Measurements from ENCODE around the gene PLIN4.
A peak's percentile ranks its signal among the peaks of the same experiment; 100 is the strongest.

Gene PLIN4

DNA sequence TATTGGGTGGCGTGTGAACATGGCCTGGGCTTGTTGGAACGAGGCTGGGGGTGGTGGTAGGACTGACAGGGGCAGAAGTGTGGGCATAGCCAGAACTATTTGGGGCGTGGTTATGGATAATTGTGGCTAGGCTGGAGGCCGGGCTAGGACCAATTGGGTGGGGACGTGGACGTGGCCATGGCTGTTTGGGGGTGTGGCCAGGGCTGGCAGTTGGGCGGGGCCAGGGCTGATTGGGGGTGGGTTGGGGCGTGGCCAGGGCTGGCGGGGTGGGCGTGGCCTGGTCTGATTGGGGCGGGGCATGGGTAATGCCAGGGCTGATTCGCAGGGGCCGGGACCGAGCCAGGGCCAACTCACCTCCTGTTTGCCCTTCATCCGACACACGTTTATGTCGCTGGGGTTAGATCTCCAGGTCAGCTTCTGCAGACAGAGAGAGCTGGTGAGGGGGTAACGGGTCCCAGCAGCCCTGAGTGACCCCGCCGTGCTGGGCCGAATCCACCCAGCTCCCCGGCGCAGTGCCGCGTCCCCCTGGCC is 38.4 kb upstream of the PLIN4 start:
- peak; percentile 24 for DNase-seq (ENCODE audit: low read depth)
- no peak overlapping the region for H3K9ac ChIP-seq (ENCODE audit: low read length)
- H3K27me3 ChIP-seq (replicated peaks; ENCODE audit: control insufficient read depth, insufficient read depth, low read length): peaks cover 41% of the 10 kb centered on the region
- H3K4me1 ChIP-seq (ENCODE audit: control insufficient read depth, insufficient read depth, low read length): no peaks in the 10 kb centered on the region
- no peaks in the 10 kb centered on the region for H3K36me3 ChIP-seq (ENCODE audit: control insufficient read depth, insufficient read depth, low read length, severe bottlenecking)
- H3K9me3 ChIP-seq (ENCODE audit: control insufficient read depth, low read length): no peaks in the 10 kb centered on the region
- no peak overlapping the region for H3K4me3 ChIP-seq (ENCODE audit: low read length)

DNA sequence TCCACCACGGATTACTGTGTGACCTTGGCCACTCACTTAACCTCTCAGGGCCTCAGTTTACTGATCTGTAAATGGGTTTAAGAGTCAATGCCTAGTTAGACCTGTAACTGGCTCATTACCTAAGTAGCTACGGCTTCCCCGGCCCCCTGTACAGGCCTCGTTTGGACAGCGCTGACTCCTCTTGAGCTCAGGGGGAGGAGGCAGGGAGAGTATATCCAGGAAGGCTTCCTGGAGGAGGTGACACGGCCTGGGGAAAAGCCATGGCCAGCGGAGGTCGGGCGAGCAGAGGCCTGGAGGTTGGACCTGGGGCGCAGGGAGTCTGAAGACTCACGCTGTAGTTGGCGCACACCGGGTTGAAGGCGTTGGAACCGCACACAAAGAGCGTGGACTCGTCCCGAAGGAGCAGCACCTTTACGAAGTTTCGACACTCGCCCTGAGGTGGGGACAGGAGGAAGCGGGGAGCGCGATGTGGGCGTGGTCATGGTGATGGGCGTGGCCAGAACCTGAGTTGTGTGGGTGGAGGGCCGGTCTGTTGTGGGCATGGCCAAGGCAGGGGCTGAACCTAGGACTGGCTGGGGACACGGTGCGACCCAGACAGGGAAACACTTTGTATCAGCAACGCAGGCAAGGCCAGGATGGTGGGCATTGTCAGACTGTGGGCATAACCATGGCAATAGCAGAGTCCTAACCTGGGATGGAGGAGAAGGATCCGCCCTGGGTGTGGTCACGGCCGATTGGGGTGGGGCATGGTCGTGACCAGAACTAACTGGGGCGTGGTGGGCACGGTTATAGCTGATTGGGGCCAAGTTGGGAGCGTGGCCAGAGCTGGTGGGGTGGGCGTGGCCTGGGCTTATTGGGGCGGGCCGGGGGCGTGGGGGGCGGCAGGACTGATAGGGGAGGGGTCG is 37.6 kb upstream of the PLIN4 start:
- DNase-seq (ENCODE audit: low read depth): no peak
- no peaks in the 10 kb centered on the region for H3K36me3 ChIP-seq (ENCODE audit: control insufficient read depth, insufficient read depth, low read length, severe bottlenecking)
- no peaks in the 10 kb centered on the region for H3K4me1 ChIP-seq (ENCODE audit: control insufficient read depth, insufficient read depth, low read length)
- H3K27me3 ChIP-seq (replicated peaks; ENCODE audit: control insufficient read depth, insufficient read depth, low read length): peaks cover 41% of the 10 kb centered on the region
- H3K9ac ChIP-seq (ENCODE audit: low read length): no peak overlapping the region
- H3K4me3 ChIP-seq (ENCODE audit: low read length): no peak overlapping the region
- no peaks in the 10 kb centered on the region for H3K9me3 ChIP-seq (ENCODE audit: control insufficient read depth, low read length)

DNA sequence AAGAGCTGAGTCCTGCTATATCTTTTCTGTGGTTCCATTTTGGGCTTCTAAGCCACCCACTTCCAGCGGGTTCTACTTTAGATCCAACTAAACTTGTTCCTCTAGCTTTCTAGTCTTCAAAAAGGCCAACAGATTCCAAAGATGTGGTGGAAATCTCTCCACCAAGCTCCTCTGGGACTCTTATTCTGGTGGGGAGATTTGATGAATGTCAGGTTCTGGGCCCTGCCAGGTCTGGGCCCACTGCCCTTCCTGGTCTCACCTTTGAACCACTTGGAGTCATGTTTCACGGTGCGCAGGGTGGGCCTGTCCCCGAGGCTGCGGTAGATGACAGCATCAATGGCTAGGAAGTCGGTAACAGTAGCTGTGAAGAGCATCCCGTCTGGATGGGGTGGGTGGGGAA is 36.4 kb upstream of the PLIN4 start:
- DNase-seq (ENCODE audit: low read depth): no peak
- H3K36me3 ChIP-seq (ENCODE audit: control insufficient read depth, insufficient read depth, low read length, severe bottlenecking): no peaks in the 10 kb centered on the region

DNA sequence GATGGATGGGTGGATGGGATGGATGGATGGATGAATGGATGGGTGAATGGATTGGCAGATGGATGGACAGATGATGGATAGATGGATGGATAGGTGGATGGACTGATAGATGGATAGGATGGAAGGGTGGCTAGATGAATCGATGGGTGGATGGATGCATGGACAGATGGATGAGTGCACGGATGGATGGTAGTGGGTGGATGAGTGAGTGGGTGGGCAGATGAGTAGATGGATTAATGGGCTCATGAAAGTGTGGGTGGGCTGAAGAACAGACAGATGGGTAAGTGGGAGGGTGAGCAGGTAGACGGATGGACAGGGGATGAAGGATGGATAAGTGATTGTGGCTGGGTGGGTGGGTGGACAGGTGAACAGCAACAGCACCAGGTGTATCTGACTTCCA is 35.5 kb upstream of the PLIN4 start:
- H3K27me3 ChIP-seq (replicated peaks; ENCODE audit: control insufficient read depth, insufficient read depth, low read length): peaks cover 47% of the 10 kb centered on the region
- no peaks in the 10 kb centered on the region for H3K9me3 ChIP-seq (ENCODE audit: control insufficient read depth, low read length)
- no peak overlapping the region for H3K4me3 ChIP-seq (ENCODE audit: low read length)
- no peaks in the 10 kb centered on the region for H3K4me1 ChIP-seq (ENCODE audit: control insufficient read depth, insufficient read depth, low read length)
- no peak overlapping the region for H3K9ac ChIP-seq (ENCODE audit: low read length)
- DNase-seq (ENCODE audit: low read depth): no peak
- no peaks in the 10 kb centered on the region for H3K36me3 ChIP-seq (ENCODE audit: control insufficient read depth, insufficient read depth, low read length, severe bottlenecking)

More for the DNA sequence above, 36.4 kb upstream of the PLIN4 start:
- Histone ChIP-seq H3K27me3 (replicated peaks; ENCODE audit: control insufficient read depth, insufficient read depth, low read length) (peaks cover 46% of the 10 kb centered on the region), H3K4me3 (ENCODE audit: low read length) (no peak overlapping the region), H3K9me3 (ENCODE audit: control insufficient read depth, low read length) (no peaks in the 10 kb centered on the region), H3K9ac (ENCODE audit: low read length) (no peak overlapping the region), H3K4me1 (ENCODE audit: control insufficient read depth, insufficient read depth, low read length) (no peaks in the 10 kb centered on the region)

DNA sequence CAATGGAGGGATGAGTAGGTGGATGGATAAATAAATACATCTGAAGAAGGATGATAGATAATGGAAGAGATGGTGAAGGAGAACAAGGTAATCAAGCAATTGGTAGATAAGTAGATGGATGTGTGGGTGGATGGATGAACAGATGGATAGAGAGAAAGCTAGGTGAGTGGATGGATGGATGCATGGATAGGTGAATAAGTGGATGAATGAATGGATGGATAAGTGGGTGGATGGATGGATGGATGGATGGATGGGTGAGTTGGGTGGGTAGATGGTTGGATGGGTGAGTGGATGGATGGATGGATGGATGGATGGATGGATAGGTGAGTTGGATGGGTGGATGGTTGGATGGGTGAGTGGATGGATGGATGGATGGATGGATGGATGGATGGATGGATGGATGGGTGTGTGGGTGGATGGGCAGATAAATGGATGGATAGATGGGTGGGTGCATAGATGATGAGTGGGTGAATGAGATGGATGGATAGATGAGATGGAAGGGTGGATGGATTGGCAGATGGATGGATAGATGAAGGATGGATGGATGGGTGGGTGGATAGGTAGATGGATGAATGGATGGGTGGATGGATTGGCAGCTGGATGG is 34.9 kb upstream of the PLIN4 start:
- Histone ChIP-seq H3K9ac (ENCODE audit: low read length) (no peak overlapping the region), H3K9me3 (ENCODE audit: control insufficient read depth, low read length) (no peaks in the 10 kb centered on the region), H3K4me1 (ENCODE audit: control insufficient read depth, insufficient read depth, low read length) (no peaks in the 10 kb centered on the region), H3K27me3 (replicated peaks; ENCODE audit: control insufficient read depth, insufficient read depth, low read length) (peaks cover 52% of the 10 kb centered on the region), H3K4me3 (ENCODE audit: low read length) (no peak overlapping the region), H3K36me3 (ENCODE audit: control insufficient read depth, insufficient read depth, low read length, severe bottlenecking) (no peaks in the 10 kb centered on the region)
- DNase-seq (ENCODE audit: low read depth): no peak

DNA sequence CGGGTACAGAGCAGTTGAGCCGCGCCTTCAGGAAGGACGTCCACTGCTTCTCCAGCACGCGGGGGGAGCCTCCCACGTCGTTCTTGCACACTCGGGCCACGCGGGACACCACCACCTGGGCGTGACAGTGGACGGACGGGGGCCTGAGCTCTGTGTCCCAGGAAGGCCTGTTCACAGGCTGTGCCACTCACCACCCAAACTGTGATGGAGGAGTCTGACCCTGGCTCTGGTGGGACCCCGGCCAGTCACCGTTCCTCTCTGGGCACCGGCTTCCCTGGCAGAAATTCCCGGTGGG is 34.2 kb upstream of the PLIN4 start:
- Histone ChIP-seq H3K36me3 (ENCODE audit: control insufficient read depth, insufficient read depth, low read length, severe bottlenecking) (no peaks in the 10 kb centered on the region), H3K9me3 (ENCODE audit: control insufficient read depth, low read length) (no peaks in the 10 kb centered on the region), H3K4me1 (ENCODE audit: control insufficient read depth, insufficient read depth, low read length) (no peaks in the 10 kb centered on the region), H3K27me3 (replicated peaks; ENCODE audit: control insufficient read depth, insufficient read depth, low read length) (peaks cover 46% of the 10 kb centered on the region), H3K4me3 (ENCODE audit: low read length) (no peak overlapping the region), H3K9ac (ENCODE audit: low read length) (no peak overlapping the region)
- no peak for DNase-seq (ENCODE audit: low read depth)

DNA sequence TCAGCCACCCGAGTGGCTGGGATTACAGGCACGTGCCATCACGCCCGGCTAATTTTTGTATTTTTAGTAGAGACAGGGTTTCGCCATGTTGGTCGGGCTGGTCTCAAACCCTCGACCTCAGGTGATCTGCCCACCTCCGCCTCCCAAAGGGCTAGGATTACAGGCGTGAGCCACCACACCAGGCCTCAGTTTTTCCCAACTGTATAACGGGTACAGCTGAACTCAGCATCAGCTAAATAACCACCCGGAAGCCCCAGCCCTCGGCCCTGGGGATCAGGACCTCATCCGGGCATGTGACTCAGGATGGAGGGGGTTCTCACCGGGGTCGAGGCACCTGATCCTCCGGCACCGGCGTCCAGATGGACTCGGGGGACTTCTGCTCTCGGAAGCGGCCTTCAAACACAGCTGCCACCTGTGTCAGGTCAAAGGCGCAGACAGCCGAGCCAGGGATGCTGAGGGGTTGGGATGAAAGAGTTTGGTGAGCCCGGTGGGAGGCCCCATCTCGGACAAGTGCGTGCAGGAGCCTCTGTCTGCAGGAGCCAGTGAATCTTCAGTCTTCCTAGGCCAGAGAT is 32.3 kb upstream of the PLIN4 start:
- no peak for DNase-seq (ENCODE audit: low read depth)
- H3K9ac ChIP-seq (ENCODE audit: low read length): no peak overlapping the region
- peaks cover 36% of the 10 kb centered on the region for H3K27me3 ChIP-seq (replicated peaks; ENCODE audit: control insufficient read depth, insufficient read depth, low read length)
- H3K9me3 ChIP-seq (ENCODE audit: control insufficient read depth, low read length): no peaks in the 10 kb centered on the region
- H3K4me1 ChIP-seq (ENCODE audit: control insufficient read depth, insufficient read depth, low read length): no peaks in the 10 kb centered on the region
- no peaks in the 10 kb centered on the region for H3K36me3 ChIP-seq (ENCODE audit: control insufficient read depth, insufficient read depth, low read length, severe bottlenecking)
- no peak overlapping the region for H3K4me3 ChIP-seq (ENCODE audit: low read length)

DNA sequence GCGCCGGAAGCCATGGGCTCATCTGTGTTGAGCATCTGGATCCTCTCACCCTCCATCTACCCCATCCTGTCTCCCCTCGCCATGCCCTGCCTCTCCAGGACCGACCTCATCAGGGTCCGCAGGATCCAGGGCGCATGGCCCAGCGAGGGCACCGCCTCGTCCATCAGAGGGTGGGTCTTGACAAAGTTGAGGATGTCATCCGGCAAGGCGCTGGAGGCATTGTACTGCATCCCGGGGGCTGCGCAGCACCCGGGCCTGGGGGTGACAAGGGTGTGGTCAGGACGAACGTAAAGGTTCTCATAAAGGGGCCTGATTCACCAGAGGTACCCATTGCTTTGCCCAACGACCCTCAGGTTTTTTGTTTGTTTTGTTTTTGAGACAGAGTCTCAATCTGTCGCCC is 31.7 kb upstream of the PLIN4 start:
- Histone ChIP-seq H3K27me3 (replicated peaks; ENCODE audit: control insufficient read depth, insufficient read depth, low read length) (peaks cover 31% of the 10 kb centered on the region), H3K9ac (ENCODE audit: low read length) (no peak overlapping the region), H3K9me3 (ENCODE audit: control insufficient read depth, low read length) (no peaks in the 10 kb centered on the region), H3K4me1 (ENCODE audit: control insufficient read depth, insufficient read depth, low read length) (no peaks in the 10 kb centered on the region), H3K4me3 (ENCODE audit: low read length) (no peak overlapping the region), H3K36me3 (ENCODE audit: control insufficient read depth, insufficient read depth, low read length, severe bottlenecking) (no peaks in the 10 kb centered on the region)
- DNase-seq (ENCODE audit: low read depth): no peak

DNA sequence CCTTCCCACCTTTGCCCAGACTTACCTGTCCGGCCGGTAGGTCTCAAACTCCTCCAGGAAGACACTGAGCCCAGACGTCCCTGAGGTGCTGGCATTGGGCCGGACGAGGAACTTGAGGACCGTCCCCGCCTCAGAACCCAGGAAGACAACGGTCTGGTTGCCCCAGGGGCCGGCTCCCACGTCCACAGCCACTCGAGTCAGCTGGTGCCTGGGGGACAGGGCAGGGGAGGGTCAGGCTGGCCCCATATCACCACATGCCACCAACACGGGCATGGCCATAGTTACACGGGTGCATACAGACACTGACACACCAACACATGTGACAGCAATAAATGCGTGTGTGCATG is 29.9 kb upstream of the PLIN4 start:
- Histone ChIP-seq H3K4me1 (ENCODE audit: control insufficient read depth, insufficient read depth, low read length) (no peaks in the 10 kb centered on the region), H3K9me3 (ENCODE audit: control insufficient read depth, low read length) (no peaks in the 10 kb centered on the region), H3K9ac (ENCODE audit: low read length) (no peak overlapping the region), H3K4me3 (ENCODE audit: low read length) (no peak overlapping the region), H3K27me3 (replicated peaks; ENCODE audit: control insufficient read depth, insufficient read depth, low read length) (peaks cover 17% of the 10 kb centered on the region), H3K36me3 (ENCODE audit: control insufficient read depth, insufficient read depth, low read length, severe bottlenecking) (no peaks in the 10 kb centered on the region)
- no peak for DNase-seq (ENCODE audit: low read depth)

DNA sequence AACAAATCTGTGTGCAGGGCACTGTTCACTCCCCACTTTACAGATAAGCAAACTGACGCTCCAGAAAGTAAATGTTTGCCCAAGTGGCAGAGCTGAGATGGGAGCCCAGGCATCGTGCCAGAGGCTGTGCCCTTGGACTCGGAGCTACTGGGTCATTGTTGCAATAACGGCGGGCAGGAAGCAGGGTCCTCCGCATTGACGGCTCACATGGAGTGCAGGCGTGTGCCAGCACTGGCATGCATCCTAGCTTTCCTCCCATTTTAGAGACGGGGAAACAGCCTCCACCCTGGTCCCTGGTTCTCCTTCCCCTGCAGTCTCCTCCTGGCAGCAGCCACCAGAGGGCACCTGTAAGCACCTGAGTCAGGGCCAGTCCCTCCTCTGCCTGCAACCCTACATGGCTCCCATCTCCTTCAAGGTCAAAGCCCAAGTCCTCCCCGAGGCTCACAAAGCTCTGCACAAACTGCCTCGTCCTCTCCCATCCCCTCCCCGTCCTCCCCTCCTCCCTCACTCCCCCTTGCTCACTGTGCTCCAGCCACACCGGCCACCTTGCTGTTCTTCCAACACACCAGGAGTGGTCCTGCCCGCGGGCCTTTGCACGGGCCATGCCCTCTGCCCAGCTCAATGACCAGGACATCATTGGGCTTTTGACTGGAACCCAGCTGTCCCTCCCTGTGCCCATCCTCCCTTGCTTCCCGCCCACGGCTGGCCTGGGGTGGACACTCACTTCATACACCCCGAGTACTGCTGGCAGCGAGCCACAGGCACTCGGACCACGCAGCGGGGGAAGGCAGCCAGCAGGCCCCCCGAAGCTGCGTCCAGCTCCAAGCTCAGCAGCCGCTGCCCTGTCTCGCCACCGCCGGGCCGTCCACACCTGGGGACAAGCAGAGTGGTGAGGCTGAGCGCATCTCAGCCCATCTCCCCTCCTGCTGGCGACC is 29.3 kb upstream of the PLIN4 start:
- H3K9me3 ChIP-seq (ENCODE audit: control insufficient read depth, low read length): no peaks in the 10 kb centered on the region
- H3K27me3 ChIP-seq (replicated peaks; ENCODE audit: control insufficient read depth, insufficient read depth, low read length): peaks cover 17% of the 10 kb centered on the region
- no peak overlapping the region for H3K4me3 ChIP-seq (ENCODE audit: low read length)
- H3K9ac ChIP-seq (ENCODE audit: low read length): no peak overlapping the region
- no peaks in the 10 kb centered on the region for H3K36me3 ChIP-seq (ENCODE audit: control insufficient read depth, insufficient read depth, low read length, severe bottlenecking)
- H3K4me1 ChIP-seq (ENCODE audit: control insufficient read depth, insufficient read depth, low read length): no peaks in the 10 kb centered on the region
- DNase-seq (ENCODE audit: low read depth): peak; percentile 6
